Stimulated activated CD4-positive, alpha-beta T cell treated with anti-CD3 and anti-CD28 coated beads, Interleukin-1b, Interleukin-23, amount 100 ng/mL, for 24 hours (primary cell): ENCODE data around the gene UBN1.

Source experiments
- DNase-seq, 4 experiments: peaks; one replicate each; pipeline ENCODE4 v3.0.0-alpha.2; 2020; ENCODE audit warnings: low read depth in 4 of 4, low spot score in 1 of 4

Gene UBN1

DNA sequence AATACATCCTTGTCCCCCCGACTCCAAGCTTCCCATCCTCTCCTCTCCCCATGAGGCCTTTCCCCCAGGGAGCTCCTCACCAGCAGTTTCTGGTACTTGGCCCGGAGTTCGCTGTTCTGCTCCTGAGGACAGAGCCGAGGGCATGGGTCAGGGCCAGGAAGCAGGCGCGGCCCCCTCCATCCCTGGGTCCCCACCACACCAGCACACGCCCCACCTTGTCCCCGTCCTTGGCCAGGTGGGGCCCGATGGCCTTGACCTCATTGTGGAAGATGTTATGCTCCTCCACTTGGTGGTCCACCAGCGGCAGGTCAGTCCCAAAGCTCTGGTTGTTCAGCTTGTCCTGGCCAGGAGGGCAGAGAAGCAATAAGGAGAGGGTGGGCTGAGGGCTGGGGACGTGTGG is 53.5 kb downstream of the UBN1 start:
- no peak for DNase-seq

DNA sequence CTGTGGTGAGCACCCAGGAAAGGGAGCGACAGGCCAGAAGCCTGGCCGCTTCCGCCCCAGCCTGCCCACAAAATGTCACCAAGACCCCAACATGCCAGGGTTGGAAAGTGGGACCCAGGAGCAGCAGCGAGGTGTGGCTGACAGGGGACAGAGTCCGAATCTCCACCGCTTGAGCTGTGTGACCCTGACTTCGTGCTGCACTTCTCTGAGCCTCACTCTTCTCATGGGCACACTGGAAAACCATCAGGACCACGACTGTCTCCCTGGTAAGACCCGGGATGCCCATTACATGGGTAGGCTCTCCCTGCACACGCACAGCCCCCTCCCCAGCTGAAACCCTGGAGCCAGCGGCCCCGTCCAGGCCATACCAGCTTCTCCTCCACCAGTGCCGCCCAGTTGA is 54.8 kb downstream of the UBN1 start:
- no peak for DNase-seq

DNA sequence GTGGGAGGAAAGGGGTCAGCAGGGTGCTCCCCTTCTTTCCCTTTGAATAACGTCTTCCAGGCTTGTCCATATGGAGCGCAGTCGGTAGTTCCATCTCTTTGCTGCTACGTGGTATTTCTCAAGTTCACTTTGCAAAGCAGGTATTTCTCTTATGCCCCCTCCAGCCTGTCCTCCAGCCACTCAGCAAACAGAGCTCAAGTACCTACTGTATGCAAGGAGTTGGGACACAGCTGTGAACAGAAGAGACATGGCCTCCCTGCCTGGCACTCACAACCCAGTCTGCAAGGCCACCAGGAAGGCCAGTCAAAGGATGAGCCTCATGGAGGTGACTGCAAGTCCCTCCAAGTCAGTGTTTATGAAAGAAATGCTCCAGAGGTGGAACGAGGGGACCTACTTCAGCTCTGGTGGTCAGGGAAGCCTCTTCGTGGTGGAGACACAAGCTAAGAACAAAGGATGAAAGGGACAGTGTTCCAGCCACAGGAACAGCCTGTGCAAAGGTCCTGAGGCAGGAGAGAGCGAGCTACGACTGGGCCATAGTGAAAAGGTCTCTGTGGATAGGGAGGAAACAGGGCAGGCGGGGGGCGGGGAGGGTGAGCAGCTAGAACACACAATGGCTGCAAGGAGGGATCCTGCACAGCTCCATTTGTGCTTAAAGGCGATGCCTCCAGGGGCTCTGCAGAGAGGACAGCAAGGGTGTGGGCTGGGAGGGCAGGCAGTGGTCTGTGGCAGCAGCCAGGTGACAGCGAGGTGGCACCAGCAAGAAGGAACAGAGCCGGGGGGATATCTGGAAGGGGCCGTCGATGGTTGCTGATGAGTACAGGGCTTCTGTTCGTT is 57.0 kb downstream of the UBN1 start:
- DNase-seq: no peak

DNA sequence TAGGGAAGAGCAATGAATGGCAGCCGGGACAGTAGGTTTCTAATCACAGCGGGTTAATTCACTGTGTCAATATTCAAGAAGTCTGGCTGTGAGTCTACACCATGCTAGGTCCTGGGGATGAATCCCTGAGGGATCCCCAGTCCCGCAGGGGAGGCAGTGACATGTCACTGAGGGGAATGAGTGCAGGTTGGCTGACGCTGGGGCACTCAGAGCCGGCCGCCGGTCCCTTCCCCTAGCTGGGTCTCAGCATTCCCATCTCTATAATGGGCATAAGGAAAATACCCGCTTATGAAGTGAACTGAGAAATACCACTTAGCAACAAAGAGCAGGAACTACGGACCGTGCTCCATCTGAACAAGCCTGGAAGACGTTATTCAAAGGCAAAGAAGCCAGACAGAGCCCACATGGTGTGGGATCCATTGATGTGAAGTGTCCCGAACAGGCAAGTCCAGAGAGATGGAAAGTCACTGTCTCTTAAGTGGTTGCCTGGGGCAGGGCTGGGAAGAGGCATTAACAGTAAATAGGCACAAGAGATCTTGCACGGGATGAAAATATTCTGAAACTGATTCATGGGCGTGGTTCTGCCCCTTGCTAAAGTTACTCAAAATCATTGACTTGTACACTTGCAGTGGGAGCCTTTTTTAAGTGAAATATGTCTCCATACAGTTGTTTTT is 57.8 kb downstream of the UBN1 start:
- DNase-seq: no peak

DNA sequence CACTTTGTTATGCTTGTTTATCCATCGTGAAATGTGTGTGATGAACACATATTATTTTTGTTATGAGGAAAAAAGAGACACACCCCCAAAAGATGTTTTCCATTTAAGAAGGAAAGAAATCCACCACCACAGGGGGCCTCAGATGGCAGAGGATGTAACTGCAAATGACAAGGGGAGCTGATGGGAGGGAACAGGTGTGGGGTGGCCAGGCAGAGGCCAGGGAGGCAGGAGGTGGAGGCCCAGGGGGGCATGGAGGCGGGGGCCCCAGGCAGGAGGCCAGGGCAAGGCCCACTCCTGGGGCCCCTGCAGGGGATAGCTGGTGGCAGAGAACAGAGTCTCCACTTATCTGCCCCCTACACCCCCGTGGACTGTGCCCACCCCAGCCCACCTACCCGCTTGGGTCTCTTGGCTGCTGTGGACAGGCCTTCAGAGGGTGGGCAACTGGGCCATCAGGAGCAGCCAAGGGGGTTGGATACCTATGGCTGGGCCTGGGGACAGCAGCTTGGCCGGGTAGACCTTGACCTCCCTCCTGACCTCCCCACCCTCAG is 61.6 kb downstream of the UBN1 start:
- DNase-seq: no peak

DNA sequence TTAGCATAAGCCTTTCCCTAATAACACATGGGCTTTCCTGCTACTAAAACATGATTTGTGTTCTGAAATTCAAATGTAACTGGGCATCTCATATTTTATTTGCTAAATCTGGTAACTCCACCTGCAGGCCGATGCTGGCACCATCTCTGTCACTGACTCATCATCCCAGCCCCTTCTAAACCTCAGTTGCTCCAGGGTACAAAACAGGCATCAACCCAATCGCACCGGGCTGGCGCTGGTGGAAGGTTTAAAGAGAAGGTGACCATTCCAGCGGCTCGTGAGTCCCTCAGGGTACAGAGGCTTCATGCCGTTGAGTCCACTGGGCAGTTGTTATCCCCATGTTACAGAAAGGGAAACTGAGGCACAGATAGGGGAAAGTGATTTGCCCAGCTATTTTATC is 62.5 kb downstream of the UBN1 start:
- no peak for DNase-seq

DNA sequence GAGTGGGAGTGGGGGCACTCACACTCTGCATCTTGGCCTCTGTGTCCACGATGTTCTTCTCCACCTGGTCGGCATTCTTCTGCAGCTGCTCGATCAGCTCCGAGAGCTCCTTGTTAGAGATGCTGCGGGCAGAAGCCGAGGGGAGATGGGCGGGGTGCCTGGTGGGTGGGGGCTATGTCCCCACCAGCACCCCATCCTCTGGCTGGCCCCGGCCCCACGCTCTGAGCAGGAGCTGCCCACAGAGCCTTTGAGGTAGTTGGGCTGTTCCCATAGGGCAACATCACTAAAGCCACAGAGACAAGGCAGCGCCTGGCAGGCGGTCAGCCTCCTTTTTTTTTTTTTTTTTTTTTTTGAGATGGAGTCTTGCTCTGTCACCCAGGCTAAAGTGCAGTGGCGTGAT is 63.5 kb downstream of the UBN1 start:
- DNase-seq: no peak

DNA sequence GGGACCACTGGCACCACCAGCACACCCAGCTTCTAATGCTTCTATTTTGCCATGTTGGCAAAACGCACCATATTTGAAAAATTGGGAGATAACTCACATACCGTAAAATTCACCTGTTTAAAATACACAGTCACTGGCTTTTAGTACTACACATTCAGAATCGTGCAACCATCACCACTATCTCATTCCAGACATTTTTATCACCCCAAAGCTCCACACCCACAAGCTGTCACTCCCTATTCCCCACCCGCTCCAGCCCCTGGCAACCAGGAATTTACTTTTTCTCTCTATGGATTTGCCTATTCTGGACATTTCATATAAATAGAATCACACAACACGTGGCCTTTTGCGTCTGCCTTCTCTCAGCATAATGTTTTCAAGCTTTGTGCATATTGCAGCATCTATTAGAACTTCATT is 64.7 kb downstream of the UBN1 start:
- DNase-seq: no peak

DNA sequence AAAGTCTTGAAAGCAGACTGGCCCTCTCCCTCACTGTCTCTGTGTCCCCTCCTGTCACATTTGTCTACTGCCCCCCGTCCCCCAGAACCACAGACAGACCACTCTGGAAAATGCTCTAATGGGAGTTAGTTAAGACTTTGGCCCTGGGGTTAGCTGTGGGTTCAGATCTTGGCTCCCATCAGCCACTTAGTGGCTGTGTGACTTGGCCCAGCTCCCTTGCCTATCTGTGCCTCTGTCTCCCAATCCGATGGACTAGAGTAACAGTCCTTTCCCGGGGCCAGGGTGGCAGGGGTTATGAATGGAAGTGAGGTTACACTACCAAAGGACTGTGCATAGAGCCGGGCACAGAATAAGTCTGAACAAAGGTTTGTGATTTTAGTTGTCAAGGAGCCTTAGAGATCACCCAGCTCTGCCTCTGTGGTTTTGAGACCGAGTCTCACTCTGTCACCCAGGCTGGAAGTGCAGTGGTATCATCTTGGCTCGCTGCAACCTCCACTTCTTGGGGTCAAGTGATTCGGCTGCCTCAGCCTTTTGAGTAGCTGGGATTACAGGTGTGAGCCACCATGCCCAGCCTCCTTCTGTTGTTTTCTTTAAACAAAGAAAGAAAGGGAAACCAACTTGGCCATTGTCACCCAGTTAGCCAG is 66.0 kb downstream of the UBN1 start:
- no peak for DNase-seq

DNA sequence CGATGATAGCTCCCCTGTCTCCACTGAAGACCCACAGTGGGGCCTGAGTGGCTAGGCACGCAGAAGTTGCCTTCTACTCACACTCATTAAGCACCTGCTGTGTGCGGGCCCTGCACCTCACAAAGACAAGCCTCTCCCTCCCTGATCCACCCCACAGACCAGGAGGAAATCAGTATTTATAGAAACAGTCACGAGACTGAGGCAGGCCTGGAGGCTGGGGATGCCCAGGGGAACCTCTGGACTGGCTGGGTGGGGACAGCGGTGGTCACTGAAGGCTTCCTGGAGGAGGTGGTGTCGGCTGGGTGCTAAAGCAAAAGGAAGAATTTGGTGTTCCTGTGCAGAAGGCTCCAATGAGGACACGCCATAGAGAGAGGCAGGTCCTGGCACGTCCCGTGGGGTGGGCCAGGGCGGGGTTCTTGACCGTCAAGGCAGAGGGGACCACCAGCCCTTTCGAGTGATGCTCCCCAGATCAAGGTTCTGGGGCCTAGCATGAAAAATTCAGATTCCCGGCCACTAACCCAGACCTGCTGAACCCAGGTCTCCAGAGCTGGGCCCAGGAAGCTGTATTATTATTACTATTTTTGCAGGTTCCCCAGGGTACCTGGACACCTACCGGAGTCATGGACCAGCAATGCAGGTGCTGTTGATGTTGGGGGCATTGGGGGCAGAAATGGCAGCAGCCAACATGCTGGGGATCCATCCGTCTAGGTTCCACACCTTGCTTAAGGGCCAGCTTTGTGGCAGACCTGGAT is 66.7 kb downstream of the UBN1 start:
- no peak for DNase-seq

DNA sequence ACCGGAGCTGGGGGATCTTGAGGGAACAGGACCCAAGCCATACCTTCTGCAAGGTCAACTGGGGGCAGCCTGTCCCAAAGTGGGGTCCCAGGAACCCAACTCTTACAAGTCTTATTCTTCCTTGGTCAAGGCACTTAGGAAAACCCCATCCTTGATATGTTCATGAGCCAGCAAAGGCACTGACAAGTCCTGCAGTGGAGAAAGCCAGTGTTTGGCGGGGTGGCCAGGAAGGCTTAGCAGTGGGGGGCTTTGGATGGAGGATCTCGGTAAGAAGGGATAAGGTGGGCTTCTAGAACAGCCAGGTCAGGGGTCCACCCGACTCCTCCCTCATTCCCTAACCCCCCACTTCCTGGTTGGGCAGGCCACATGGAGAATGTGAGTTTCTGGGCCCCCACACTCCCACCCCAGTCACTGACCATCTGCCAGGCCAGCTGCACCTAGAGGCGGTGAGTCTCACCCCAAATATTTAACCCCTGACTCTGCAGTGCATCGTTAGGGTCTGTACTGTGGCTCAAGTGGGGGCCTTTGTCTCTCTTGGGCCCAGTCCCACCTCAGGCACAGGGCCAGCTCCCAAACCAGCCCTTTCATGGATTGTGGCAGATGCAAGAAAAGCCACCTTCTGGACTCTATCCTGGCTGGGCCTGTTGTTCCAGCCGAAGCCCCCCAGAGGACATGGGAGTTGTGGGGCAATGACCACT is 67.4 kb downstream of the UBN1 start:
- DNase-seq: no peak

DNA sequence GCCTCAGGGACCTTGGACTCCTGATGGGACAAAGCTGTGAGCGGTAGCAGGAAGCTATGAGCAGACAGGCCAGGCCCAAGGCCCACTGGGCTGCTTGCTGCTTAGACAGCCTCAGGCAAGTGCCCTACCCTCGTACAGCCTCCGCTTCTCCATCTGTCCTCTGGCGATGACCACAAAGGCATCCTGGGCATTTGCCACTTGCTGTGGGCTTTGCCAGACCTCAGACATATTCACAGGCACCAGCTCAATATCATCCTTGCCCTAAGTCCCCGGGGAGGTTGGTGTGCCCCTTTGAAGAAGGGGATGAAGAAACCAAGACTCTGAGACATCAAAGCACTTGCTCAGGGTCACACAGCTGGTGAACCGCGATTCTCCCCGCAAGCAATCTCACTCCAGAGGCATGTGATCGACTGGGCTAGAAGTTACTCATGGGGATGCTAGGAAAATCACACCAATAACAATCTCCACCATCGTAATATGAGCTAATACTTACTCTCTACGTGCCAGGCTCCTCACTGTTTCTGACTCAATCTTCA is 68.0 kb downstream of the UBN1 start:
- no peak for DNase-seq

DNA sequence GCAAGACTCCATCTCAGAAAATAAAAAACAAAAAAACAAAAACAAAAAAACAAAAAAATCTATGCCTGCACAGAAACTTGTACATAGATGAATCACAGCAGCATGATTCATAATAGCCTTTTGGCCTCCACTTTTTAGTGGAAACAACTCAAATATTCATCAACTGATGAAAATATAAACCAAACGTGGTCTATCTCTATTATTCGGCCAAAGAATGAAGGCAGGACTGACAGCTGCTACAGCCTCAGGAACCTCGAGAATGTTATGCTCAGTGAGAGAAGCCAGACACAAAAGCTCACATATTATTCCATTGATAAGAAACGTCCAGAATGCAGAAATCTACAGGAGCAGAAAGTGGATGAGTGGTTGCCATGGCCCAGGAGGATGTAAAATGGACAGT is 69.8 kb downstream of the UBN1 start:
- DNase-seq: no peak

DNA sequence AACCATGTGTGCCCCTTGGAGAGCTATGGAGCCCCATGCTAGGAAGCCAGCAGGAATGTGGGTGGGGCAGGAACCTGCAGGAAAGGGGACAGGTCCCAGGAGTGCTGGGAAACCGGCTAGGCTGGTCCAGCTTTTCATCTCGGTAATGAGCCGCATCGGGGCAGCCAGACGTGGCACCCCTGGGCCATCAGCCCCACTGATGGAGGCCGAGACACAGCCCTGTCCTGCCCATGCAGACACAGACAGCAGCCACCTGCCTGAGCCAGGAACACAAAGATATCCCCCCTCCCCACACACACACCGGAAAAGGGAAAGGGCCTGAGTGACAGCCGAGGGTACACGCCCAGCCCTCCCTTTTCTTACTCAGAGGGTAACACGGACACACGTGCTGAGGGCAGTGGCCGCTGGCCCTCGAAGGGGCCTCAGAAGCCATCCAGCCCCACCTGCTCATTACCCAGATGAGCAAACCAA is 71.5 kb downstream of the UBN1 start:
- no peak for DNase-seq

DNA sequence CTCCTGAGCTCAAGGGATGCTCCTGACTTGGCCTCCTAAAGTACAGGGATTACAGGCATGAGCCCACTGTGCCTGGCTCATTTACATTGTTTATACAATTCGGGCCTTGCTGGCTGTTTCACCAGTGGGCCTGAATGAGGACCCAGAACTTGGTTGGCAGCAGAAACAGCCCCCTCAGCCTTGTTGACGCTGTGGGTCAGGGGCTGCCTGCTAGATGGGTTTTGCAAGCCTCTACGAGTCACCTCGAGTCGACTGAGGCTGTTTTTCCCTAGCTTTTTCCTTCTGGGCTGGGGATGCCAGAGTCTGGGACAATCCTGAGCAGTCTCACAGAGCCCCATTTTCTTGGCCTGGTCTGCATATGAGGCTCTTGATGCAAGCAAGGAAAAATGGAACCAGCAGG is 73.5 kb downstream of the UBN1 start:
- DNase-seq: no peak

DNA sequence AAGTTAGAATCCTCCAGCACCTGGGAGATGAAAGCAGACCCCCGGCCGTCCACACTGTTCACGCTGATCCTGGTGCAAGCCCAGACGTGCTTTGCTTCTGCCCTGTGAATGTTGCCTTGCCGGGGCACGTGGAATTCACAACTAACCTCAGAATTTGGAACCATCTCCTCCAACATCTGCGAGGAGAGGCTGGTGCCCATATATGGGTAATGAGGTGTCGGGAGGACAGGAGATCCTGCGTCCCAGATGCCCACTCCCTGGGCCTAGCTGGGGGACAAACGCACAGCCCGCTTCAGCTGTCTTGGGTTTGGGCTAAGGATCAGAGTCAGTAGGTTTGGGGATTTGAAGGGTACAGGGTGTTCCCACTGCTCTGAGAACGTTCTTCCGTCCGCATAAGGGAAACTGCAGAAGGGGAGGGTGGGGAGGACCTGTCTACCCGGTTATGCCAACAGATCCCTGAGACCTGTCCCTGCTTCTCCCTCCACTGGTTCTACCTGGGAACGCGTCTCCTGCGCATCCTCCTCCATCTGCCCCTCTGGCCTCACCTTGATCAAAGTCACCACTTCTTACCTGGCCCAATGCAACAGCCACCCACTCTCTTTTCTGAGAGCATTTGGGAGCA is 75.6 kb downstream of the UBN1 start:
- no peak for DNase-seq

DNA sequence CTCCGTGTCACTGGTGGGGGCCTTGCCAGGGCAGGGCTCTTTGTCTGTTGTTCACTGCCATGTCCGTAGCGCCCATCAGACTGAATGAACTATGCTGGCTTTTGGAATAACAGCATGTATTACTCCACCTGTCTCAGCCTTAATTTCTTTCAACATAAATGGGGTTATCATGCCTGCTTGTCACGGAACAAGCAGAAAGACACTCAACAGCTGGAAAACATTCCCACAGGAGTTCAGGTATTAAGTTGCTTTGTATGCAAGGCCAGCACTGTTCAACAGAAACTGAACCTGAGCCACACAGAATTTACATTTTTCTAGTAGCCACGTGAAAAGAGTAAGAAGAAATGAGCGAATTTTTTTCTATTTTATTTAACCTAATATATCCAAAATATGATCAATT is 76.6 kb downstream of the UBN1 start:
- DNase-seq: no peak

DNA sequence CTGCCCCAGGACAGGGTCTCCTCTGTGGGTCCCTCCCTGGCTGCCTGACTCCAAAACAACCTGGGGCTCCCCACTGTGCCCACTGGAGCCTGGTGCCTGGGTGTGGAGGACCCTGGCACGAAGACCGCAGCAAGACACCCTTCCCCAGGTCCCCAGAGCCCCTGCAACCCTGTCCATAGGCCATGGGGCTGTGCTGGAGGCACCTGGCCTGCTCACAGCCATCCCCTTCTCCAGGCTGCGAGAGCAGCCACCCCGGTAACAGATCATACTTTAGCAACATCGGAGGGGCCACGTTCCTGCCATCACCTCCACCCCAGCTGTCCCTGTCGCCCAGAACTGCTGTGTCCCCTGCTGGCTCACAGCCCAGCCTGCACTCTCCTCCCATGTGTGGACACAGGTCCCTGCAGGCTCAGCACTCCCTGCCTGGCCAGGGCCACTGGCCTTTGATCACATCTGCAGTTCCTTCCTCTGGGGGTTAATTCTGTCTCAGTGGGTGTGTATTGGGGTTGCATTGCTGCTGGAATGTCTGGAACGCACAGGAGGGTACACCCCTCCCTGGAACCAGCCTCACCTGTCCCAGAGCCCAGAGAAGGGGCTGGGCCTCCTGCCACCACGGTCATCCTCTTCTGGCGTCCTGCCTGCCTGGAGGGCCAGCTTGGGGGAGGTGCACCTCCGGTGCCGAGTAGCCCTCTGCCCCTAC is 77.5 kb downstream of the UBN1 start:
- no peak for DNase-seq

DNA sequence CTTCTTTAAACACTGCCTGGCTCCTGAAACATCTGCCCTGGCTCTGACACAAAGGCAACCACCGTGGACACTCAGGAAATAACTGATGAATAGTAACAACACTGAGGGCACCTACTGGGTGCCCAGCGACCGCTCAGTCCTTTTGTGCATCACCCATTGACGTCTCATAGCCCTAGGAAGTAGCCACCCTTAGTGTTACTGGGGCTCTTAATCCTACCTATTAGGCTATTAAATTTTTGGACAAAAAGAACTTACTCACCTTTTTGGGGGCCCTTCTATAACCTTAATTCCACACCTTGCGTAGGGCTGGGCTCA is 78.0 kb downstream of the UBN1 start:
- no peak for DNase-seq
